ENCODE measurements around the gene FOXO6.

Gene FOXO6

GRCh38 chr1:41394369-41394744, 33.1 kb downstream of the FOXO6 start:
- DNase-seq (ENCODE audit: low spot score) = no peak
- Histone ChIP-seq H3K4me1 (ENCODE audit: insufficient read depth, poor library complexity, severe bottlenecking) (no peaks in the 10 kb centered on the region), H3K4me3 (ENCODE audit: severe bottlenecking) (no peak overlapping the region), H3K27me3 (ENCODE audit: insufficient read depth, poor library complexity, severe bottlenecking) (no peaks in the 10 kb centered on the region), H3K9me3 (ENCODE audit: severe bottlenecking) (no peaks in the 10 kb centered on the region), H3K36me3 (ENCODE audit: low read depth) (no peaks in the 10 kb centered on the region), H3K27ac (ENCODE audit: poor library complexity, severe bottlenecking) (no peak overlapping the region)
- ATAC-seq (ENCODE audit: low read depth) = no peak
- TF ChIP-seq CTCF (IDR thresholded peaks at IDR 0.05; ENCODE audit: poor library complexity, severe bottlenecking) = no peak

GRCh38 chr1:41394959-41395956, 34.0 kb downstream of the FOXO6 start:
- H3K9me3 ChIP-seq (ENCODE audit: severe bottlenecking) = no peaks in the 10 kb centered on the region
- no peak overlapping the region for H3K4me3 ChIP-seq (ENCODE audit: severe bottlenecking)
- no peak overlapping the region for H3K27ac ChIP-seq (ENCODE audit: poor library complexity, severe bottlenecking)
- no peaks in the 10 kb centered on the region for H3K36me3 ChIP-seq (ENCODE audit: low read depth)
- no peaks in the 10 kb centered on the region for H3K27me3 ChIP-seq (ENCODE audit: insufficient read depth, poor library complexity, severe bottlenecking)
- no peaks in the 10 kb centered on the region for H3K4me1 ChIP-seq (ENCODE audit: insufficient read depth, poor library complexity, severe bottlenecking)
- TF ChIP-seq CTCF (IDR thresholded peaks at IDR 0.05; ENCODE audit: poor library complexity, severe bottlenecking) = no peak
- ATAC-seq (ENCODE audit: low read depth) (peak; percentile 54; the same call in 2 of the 3 replicates), DNase-seq (ENCODE audit: low spot score) (no peak)

- no peak for ATAC-seq (ENCODE audit: low read depth)
- Histone ChIP-seq H3K9me3 (ENCODE audit: severe bottlenecking) (no peaks in the 10 kb centered on the region), H3K4me3 (ENCODE audit: severe bottlenecking) (no peak overlapping the region), H3K36me3 (ENCODE audit: low read depth) (no peaks in the 10 kb centered on the region), H3K27me3 (ENCODE audit: insufficient read depth, poor library complexity, severe bottlenecking) (no peaks in the 10 kb centered on the region), H3K4me1 (ENCODE audit: insufficient read depth, poor library complexity, severe bottlenecking) (no peaks in the 10 kb centered on the region), H3K27ac (ENCODE audit: poor library complexity, severe bottlenecking) (no peak overlapping the region)
- no peak for TF ChIP-seq CTCF (IDR thresholded peaks at IDR 0.05; ENCODE audit: poor library complexity, severe bottlenecking)
- DNase-seq (ENCODE audit: low spot score) = no peak
Measured at GRCh38 chr1:41396084-41396483, 34.9 kb downstream of the FOXO6 start.

GRCh38 chr1:41397020-41397419, 35.8 kb downstream of the FOXO6 start:
- no peaks in the 10 kb centered on the region for H3K36me3 ChIP-seq (ENCODE audit: low read depth)
- H3K27me3 ChIP-seq (ENCODE audit: insufficient read depth, poor library complexity, severe bottlenecking) = no peaks in the 10 kb centered on the region
- H3K9me3 ChIP-seq (ENCODE audit: severe bottlenecking) = no peaks in the 10 kb centered on the region
- ATAC-seq (ENCODE audit: low read depth) (no peak), DNase-seq (ENCODE audit: low spot score) (no peak)
- H3K4me1 ChIP-seq (ENCODE audit: insufficient read depth, poor library complexity, severe bottlenecking) = no peaks in the 10 kb centered on the region
- TF ChIP-seq CTCF (IDR thresholded peaks at IDR 0.05; ENCODE audit: poor library complexity, severe bottlenecking) = no peak
- no peak overlapping the region for H3K4me3 ChIP-seq (ENCODE audit: severe bottlenecking)
- H3K27ac ChIP-seq (ENCODE audit: poor library complexity, severe bottlenecking) = no peak overlapping the region
